Psoas muscle (tissue), 8 donors: ENCODE measurements around the gene LRP1-AS. TPM values are rescaled to one million over a fixed set of nuclear protein-coding genes. Genes with fewer than 3 reads are reported as not detected.

Source experiments
- ATAC-seq, 4 donors: fragments of 200-7000 bp; cut with Tn5 transposase; one replicate each; pipeline ENCODE4 v1.9.1; 2020; ENCODE audit warnings: moderate library complexity in 3 of 4, mild to moderate bottlenecking in 2 of 4
- DNase-seq, 2 donors: peaks; one replicate each; pipeline ENCODE4 v3.0.0-alpha.2; 2020
- H3K27ac ChIP-seq: fragments of 200-600 bp; one replicate; pipeline ENCODE4 v1.8.0; 2022
- H3K27me3 ChIP-seq, 3 donors: fragments of 200-600 bp in 1 of 3; one replicate each; pipeline versions ENCODE4 v1.6.1 to v1.8.0; 2013 to 2022; ENCODE audit warnings: low read length in 2 of 3, mild to moderate bottlenecking in 2 of 3, moderate library complexity in 1 of 3; ENCODE audit not compliant: insufficient read depth in 3 of 3
- H3K36me3 ChIP-seq, 2 donors: fragments of 200-600 bp in 1 of 2; one replicate each; pipeline versions ENCODE4 v1.6.1 to v1.8.0; 2013 to 2022; ENCODE audit warnings: low read depth in 1 of 2, mild to moderate bottlenecking in 1 of 2, moderate library complexity in 1 of 2; ENCODE audit not compliant: insufficient read depth in 1 of 2
- H3K4me1 ChIP-seq: fragments of 200-600 bp; one replicate; pipeline ENCODE4 v1.8.0; 2022
- H3K4me3 ChIP-seq: fragments of 200-600 bp; one replicate; pipeline ENCODE4 v1.8.0; 2022; ENCODE audit warnings: mild to moderate bottlenecking
- H3K9me3 ChIP-seq: fragments of 200-600 bp; one replicate; pipeline ENCODE4 v1.8.0; 2022
- WGBS, 3 donors: extraction: QIAGEN DNeasy Blood & Tissue Kit; methylation state at CpG; one replicate each; pipeline versions ENCODE4 v1.1.6 to v1.1.7; 2013; 5-methylcytosine and 5-hydroxymethylcytosine counted together
- intact Hi-C, 2 donors: fragments of 100-400 bp; cut with DNase I; formaldehyde crosslinking; loops; one replicate each; pipeline versions ENCODE4 v1.11.0 to v1.14.2; 2022
- polyA plus RNA-seq, 3 donors: library from polyadenylated mRNA; stranded (reverse); fragments of 200-250 nt; gene quantifications; one replicate each; pipeline ENCODE4 v1.2.3, GENCODE V29; 2013
- total RNA-seq, 4 donors: library from RNA; stranded (reverse); fragmentation: NEBNext Ultra II Directional in 2 of 4; extraction: Animal tissue kit (Norgen Biotek cat#: 25700) in 2 of 4; gene quantifications; one replicate each; pipeline versions ENCODE4 v1.2.1 to v1.2.4, GENCODE V29; 2021 to 2023
- TF ChIP-seq, protein P1 (sequence below): fragments of 200-600 bp; IDR thresholded peaks from one replicate; pipeline ENCODE4 v1.8.0; 2022; ENCODE audit warnings: antibody characterized with exemption
- donor health status: healthy with polysubstance abuse.
- donor health status: DM: no; HTN: no; CAD: no; lungs with moderate emphysema.
- donor health status: Bipolar disorder and iron deficiency.
- donor health status: healthy.
- donor health status: DM: yes; HTN: yes; CAD: no.
- donor health status: DM: no; HTN: no; CAD: no.
- donor health status: DM: no; HTN: no; CAD: no.
- donor health status: DM: yes; HTN: yes; CAD: no.

Gene LRP1-AS
- total and polyA plus RNA-seq, 7 donors: not detected

DNA sequence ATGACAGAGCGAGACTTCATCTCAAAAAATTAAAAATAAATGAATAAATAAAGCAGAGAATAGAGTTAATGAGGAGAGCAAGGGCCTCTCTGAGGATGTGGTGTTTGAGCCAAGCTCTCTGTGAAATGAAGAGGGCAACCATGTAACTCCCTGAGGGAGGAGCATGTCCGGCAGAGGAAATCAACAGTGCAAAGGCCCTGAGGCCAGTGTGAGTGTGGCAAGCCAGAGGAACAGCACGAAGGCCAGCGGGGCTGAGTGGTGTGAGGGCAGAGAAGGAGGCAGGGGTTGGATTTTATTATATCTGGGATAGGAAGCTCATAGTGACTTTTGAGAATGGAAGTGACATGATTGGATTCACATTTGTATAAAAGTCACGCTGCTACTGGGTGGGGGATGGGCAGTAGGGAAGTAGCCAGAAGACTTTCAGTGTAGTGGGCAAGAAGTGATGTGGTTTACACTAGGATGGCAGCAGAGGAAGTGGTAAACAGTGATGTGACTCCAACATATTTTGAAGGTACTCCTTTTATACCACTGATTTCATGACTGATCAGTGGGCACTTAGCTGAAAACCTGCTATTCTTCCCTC lies 10.3 kb upstream of the LRP1-AS start:
- TF ChIP-seq, protein P1, sequence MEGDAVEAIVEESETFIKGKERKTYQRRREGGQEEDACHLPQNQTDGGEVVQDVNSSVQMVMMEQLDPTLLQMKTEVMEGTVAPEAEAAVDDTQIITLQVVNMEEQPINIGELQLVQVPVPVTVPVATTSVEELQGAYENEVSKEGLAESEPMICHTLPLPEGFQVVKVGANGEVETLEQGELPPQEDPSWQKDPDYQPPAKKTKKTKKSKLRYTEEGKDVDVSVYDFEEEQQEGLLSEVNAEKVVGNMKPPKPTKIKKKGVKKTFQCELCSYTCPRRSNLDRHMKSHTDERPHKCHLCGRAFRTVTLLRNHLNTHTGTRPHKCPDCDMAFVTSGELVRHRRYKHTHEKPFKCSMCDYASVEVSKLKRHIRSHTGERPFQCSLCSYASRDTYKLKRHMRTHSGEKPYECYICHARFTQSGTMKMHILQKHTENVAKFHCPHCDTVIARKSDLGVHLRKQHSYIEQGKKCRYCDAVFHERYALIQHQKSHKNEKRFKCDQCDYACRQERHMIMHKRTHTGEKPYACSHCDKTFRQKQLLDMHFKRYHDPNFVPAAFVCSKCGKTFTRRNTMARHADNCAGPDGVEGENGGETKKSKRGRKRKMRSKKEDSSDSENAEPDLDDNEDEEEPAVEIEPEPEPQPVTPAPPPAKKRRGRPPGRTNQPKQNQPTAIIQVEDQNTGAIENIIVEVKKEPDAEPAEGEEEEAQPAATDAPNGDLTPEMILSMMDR: no peak
- H3K27ac ChIP-seq: no peak overlapping the region
- DNase-seq: no peak
- H3K4me1 ChIP-seq: no peaks in the 10 kb centered on the region
- no peaks in the 10 kb centered on the region for H3K9me3 ChIP-seq
- H3K27me3 ChIP-seq: no peaks in the 10 kb centered on the region
- 86 to 88% (median 88%) methylated on average over 5 of the region's 5 CpGs for WGBS, 3 donors
- H3K36me3 ChIP-seq: peaks cover 0 to 47% of the 10 kb centered on the region in 2 donors
- no peak overlapping the region for H3K4me3 ChIP-seq
- ATAC-seq: no peak
- intact Hi-C loops: no loop called here

DNA sequence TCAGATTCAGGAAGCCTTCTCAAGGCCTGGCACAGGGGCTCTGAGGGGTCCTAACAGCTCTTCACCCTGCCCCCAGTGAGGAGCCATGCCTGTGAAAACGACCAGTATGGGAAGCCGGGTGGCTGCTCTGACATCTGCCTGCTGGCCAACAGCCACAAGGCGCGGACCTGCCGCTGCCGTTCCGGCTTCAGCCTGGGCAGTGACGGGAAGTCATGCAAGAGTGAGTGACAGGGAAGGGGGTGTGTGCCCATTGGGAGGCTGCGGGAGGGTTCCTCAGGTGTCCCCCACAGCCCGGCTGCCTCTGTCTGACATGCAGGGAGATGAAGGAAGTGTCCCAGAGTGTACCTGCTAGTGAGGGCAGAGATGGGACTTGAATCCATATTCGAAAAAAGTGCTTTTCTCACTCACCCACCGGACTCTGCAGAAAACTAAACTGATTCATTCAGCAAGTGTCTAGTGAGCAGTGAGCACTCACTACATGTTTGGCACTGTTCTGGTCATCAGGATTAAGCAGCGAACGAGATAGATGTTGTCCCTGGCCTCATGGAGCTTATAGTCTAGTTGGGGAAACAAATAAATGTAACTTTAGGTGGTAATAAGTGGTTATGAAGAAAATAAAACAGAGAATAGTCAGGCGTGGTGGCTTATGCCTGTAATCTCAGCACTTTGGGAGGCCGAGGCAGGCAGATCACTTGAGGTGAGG lies 9.4 kb upstream of the LRP1-AS start:
- no peak overlapping the region for H3K27ac ChIP-seq
- ATAC-seq (no peak), DNase-seq (no peak)
- H3K9me3 ChIP-seq: no peaks in the 10 kb centered on the region
- peaks cover 0 to 47% of the 10 kb centered on the region in 2 donors for H3K36me3 ChIP-seq
- TF ChIP-seq, protein P1: no peak
- no peaks in the 10 kb centered on the region for H3K4me1 ChIP-seq
- H3K4me3 ChIP-seq: no peak overlapping the region
- intact Hi-C loops: no loop called here
- 72 to 73% (median 72%) methylated on average over 16 of the region's 16 CpGs for WGBS, 3 donors
- no peaks in the 10 kb centered on the region for H3K27me3 ChIP-seq

DNA sequence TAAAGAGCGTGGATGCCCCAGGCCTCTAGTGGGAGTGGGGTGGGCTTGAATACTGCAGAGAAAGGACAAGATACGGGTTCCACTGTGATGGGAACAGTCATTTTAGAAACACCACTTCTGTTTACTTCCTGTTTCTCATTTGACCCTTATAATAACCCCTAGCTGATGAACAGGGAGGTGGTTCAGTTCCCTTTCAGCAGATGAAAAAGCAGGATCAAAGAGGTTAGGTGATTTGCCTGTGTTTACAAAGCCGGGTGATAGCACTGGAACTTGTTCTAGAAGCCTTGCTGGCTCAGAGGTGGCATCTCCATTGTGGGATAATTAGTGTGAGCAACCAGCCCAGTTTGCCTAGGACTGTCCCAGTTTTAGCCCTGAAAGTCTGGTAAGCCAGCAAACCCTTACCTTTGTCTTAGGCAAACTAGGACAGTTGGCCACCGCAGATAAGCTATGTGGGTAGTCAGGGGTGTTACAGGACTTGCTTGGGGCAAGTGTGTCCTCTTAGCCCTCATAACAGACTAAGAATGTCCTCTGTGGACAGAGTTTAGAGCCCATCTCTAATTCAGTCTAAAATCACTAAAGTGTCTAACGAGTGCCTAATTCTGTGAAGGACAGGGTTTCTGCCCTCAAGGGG lies 7.5 kb upstream of the LRP1-AS start:
- H3K27ac ChIP-seq: no peak overlapping the region
- peaks cover 0 to 33% of the 10 kb centered on the region in 2 donors for H3K36me3 ChIP-seq
- DNase-seq: no peak
- no peak for ATAC-seq
- intact Hi-C loops: no loop called here
- no peaks in the 10 kb centered on the region for H3K9me3 ChIP-seq
- WGBS, 3 donors: 89 to 93% (median 91%) methylated on average over 5 of the region's 5 CpGs
- H3K27me3 ChIP-seq: no peaks in the 10 kb centered on the region
- no peaks in the 10 kb centered on the region for H3K4me1 ChIP-seq
- TF ChIP-seq, protein P1: no peak
- H3K4me3 ChIP-seq: no peak overlapping the region

DNA sequence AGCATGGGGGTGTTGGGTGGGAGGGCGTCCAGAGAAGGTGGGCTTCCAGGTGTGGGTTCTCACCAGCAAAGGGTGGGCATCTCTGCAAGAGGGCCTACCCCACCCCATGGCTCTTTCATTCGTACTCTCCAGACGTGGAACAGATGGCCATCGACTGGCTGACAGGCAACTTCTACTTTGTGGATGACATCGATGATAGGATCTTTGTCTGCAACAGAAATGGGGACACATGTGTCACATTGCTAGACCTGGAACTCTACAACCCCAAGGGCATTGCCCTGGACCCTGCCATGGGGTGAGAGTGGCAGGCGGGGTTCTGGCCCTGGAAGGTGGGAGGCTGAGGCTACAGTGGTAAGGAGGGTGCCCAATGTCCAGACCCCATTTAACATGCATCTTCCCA lies 6.7 kb upstream of the LRP1-AS start:
- Histone ChIP-seq H3K27ac (no peak overlapping the region), H3K9me3 (no peaks in the 10 kb centered on the region), H3K4me1 (no peaks in the 10 kb centered on the region), H3K36me3 (peaks cover 0 to 25% of the 10 kb centered on the region in 2 donors), H3K4me3 (no peak overlapping the region), H3K27me3 (no peaks in the 10 kb centered on the region)
- DNase-seq: no peak
- TF ChIP-seq, protein P1: no peak
- intact Hi-C loops: no loop called here
- 90 to 96% (median 95%) methylated on average over 6 of the region's 6 CpGs for WGBS, 3 donors
- no peak for ATAC-seq
